Activated CD8-positive, alpha-beta T cell treated with anti-CD3 and anti-CD28 coated beads for 36 hours (primary cell): ENCODE results near the gene C2CD3. TPM values are rescaled to one million over a fixed set of nuclear protein-coding genes. Genes with fewer than 3 reads are reported as not detected.
A peak's percentile ranks its signal among the peaks of the same experiment; 100 is the strongest.

Experiments
- ATAC-seq: fragments of 200-7000 bp; cut with Tn5 transposase; one replicate; pipeline ENCODE4 v1.10.0; 2021; ENCODE audit warnings: mild to moderate bottlenecking, moderate library complexity
- CTCF ChIA-PET: fragments of 350-600 bp; sonication (Branson Sonifier 250); formaldehyde crosslinking; loops from one replicate; lab custom pipeline; 2021; ENCODE audit warnings: antibody characterized with exemption; lab: Charles Lee
- POLR2A ChIA-PET: fragments of 350-600 bp; sonication (Branson Sonifier 250); formaldehyde crosslinking; loops from one replicate; lab custom pipeline; 2021; ENCODE audit warnings: antibody characterized with exemption; lab: Charles Lee
- DNase-seq: peaks from one replicate; pipeline ENCODE4 v3.0.0-alpha.2; 2020
- H3K27ac Mint-ChIP-seq: one replicate; pipeline ENCODE4 v1.8.0; 2021; ENCODE audit warnings: mild to moderate bottlenecking, mixed read lengths
- H3K27me3 Mint-ChIP-seq: one replicate; pipeline ENCODE4 v1.8.0; 2021; ENCODE audit warnings: mixed read lengths
- H3K36me3 Mint-ChIP-seq: one replicate; pipeline ENCODE4 v1.8.0; 2021; ENCODE audit warnings: low read depth, mixed read lengths
- H3K4me1 Mint-ChIP-seq: one replicate; pipeline ENCODE4 v1.8.0; 2021; ENCODE audit warnings: low read depth, mixed read lengths
- H3K4me3 Mint-ChIP-seq: one replicate; pipeline ENCODE4 v1.8.0; 2021; ENCODE audit warnings: mild to moderate bottlenecking, moderate library complexity, mixed read lengths
- H3K9me3 Mint-ChIP-seq: one replicate; pipeline ENCODE4 v1.8.0; 2021; ENCODE audit warnings: mixed read lengths
- intact Hi-C: fragments of 100-400 bp; cut with micrococcal nuclease; formaldehyde crosslinking; loops from one replicate; pipeline ENCODE4 v1.10.0; 2022
- total RNA-seq, 2 experiments: library from RNA; stranded (reverse); gene quantifications; one replicate each; pipeline ENCODE4 v1.2.3, GENCODE V29; 2021
- TF ChIP-seq, protein P1 (sequence below): fragments of 200-600 bp; IDR thresholded peaks from one replicate; pipeline ENCODE4 v1.8.0; 2022; ENCODE audit warnings: antibody characterized with exemption, mild to moderate bottlenecking

C2CD3 gene
- total RNA-seq, 2 experiments from 2014 or later = 22.5 to 25.6 TPM

DNA sequence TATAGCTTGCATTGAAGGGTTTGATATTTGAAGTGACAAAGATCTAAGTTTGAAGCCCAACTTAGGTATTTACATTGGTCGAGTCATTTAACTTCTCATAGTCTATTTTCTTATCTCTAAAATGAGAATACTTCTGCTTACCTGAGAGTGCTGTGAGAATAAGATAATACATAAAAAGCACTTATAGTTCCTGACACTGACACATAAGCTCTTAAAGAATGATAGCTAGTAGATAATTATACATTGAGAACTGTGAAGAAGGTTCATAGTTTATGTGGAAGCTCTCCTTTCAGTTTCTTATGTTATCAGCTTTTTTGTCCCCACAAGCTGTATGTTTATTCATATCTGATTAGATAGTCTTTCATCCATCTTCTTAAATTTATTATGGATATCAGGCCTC lies 5.1 kb upstream of the C2CD3 start:
- DNase-seq (no peak), ATAC-seq (no peak)
- TF ChIP-seq, protein P1, sequence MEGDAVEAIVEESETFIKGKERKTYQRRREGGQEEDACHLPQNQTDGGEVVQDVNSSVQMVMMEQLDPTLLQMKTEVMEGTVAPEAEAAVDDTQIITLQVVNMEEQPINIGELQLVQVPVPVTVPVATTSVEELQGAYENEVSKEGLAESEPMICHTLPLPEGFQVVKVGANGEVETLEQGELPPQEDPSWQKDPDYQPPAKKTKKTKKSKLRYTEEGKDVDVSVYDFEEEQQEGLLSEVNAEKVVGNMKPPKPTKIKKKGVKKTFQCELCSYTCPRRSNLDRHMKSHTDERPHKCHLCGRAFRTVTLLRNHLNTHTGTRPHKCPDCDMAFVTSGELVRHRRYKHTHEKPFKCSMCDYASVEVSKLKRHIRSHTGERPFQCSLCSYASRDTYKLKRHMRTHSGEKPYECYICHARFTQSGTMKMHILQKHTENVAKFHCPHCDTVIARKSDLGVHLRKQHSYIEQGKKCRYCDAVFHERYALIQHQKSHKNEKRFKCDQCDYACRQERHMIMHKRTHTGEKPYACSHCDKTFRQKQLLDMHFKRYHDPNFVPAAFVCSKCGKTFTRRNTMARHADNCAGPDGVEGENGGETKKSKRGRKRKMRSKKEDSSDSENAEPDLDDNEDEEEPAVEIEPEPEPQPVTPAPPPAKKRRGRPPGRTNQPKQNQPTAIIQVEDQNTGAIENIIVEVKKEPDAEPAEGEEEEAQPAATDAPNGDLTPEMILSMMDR = no peak
- Mint-ChIP-seq H3K4me3 (no peak overlapping the region), H3K9me3 (no peaks in the 10 kb centered on the region), H3K36me3 (peaks cover 15% of the 10 kb centered on the region), H3K4me1 (peaks cover 27% of the 10 kb centered on the region), H3K27ac (no peak overlapping the region), H3K27me3 (no peaks in the 10 kb centered on the region)
- intact Hi-C loops = loop anchor here (10.0 kb wide), 1 partner anchor 191 kb away; the partner anchor contains the start of gene UCP2
- POLR2A ChIA-PET = interaction anchor here (0.6 kb wide), 1 partner anchor 470 kb away, joined by 3 read pairs; no protein-coding TSS in a partner anchor
- CTCF ChIA-PET = no interaction called here

DNA sequence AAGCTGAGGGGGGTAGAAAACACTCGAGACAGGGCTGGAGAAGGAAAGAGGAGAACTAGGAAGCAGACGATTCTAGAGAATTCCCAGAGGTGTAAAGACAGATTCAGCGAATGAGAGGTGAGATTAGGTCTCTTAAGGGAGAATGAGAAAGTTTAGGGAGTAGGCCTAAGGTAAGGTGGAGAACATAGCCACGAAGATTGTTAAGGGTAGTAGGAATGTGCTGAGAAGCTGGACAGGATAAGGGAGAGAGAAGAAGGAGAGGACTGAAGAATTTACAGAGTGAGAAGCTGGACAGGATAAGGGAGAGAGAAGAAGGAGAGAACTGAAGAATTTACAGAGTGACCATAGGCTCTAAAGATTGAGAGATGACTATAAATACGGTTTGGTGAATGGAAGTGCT lies 1.2 kb upstream of the C2CD3 start:
- no peak overlapping the region for H3K27ac Mint-ChIP-seq
- DNase-seq (no peak), ATAC-seq (no peak)
- ChIA-PET CTCF (no interaction called here), POLR2A (interaction anchor here (2.3 kb wide), 1 partner anchor 202 kb away, joined by 7 read pairs; no protein-coding TSS in a partner anchor)
- no peaks in the 10 kb centered on the region for H3K9me3 Mint-ChIP-seq
- peaks cover 18% of the 10 kb centered on the region for H3K36me3 Mint-ChIP-seq
- no peak overlapping the region for H3K4me3 Mint-ChIP-seq
- H3K27me3 Mint-ChIP-seq = no peaks in the 10 kb centered on the region
- TF ChIP-seq, protein P1 = no peak
- intact Hi-C loops = loop anchor here (10.0 kb wide), 1 partner anchor 187 kb away; the partner anchor contains the start of gene UCP2
- peaks cover 19% of the 10 kb centered on the region for H3K4me1 Mint-ChIP-seq

DNA sequence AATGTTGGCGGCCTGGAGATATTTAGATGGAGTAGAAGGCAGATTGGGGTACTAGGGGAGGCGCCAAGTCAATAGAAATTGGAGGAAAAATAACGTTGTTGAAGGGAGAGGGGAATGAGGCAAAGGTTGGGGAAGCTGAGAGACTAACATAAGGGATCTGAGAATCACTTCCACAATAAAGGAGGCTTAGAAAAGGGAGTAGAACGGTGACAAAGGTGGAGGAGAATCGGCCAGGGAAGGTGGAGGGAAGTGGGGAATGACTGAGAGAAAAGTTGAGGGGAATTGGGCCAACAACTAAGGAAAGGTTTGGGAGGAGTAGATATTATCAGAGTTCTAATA lies 797 bp upstream of the C2CD3 start:
- H3K9me3 Mint-ChIP-seq = no peaks in the 10 kb centered on the region
- TF ChIP-seq, protein P1 = no peak
- ChIA-PET POLR2A (interaction anchor here (0.7 to 2.3 kb wide), 3 partner anchors 20 to 205 kb away, joined by 3 to 7 read pairs (median 3); no protein-coding TSS in a partner anchor), CTCF (interaction anchor here (0.9 kb wide), 1 partner anchor 13 kb away, joined by 3 read pairs; no protein-coding TSS in a partner anchor)
- H3K4me1 Mint-ChIP-seq = peaks cover 22% of the 10 kb centered on the region
- no peak overlapping the region for H3K4me3 Mint-ChIP-seq
- intact Hi-C loops = loop anchor here (10.0 kb wide), 1 partner anchor 187 kb away; the partner anchor contains the start of gene UCP2
- ATAC-seq = no peak
- H3K27ac Mint-ChIP-seq = no peak overlapping the region
- no peak for DNase-seq
- H3K27me3 Mint-ChIP-seq = no peaks in the 10 kb centered on the region
- peaks cover 21% of the 10 kb centered on the region for H3K36me3 Mint-ChIP-seq

DNA sequence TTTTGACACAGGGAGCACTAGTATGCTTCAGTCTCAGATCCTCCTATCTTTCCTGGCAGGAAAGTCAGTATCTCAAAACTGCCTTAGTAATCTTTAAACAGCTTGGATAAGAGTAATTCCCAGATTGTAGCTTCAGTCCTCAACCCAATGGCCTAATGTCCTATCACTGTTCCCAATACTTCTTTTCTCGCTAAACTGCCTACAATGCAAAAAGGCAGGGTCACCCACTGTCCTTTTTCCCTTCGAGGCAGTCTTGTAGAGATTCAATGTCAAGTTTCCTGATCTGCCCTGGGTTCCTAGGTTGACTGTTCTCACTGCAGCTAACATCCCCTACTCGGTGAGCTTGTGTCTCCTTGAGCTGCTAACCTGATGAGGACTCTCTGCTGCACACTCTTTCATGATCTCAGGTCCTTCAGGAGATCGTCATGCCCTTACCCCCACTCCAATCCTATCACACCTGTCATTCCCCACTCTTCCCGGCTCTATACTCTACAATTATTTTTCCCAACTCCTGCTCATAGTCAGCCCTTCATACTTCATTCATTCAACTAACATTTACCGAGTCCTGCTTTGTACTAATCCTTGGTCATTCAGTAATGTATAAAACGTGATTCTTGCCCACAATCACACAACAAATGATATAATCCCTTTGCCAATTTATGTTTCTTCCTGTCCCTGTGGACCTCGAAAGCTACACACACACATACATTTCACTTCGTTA lies 904 bp downstream of the C2CD3 start:
- Mint-ChIP-seq H3K9me3 (no peaks in the 10 kb centered on the region), H3K36me3 (peaks cover 23% of the 10 kb centered on the region), H3K4me3 (no peak overlapping the region), H3K27me3 (no peaks in the 10 kb centered on the region), H3K4me1 (peaks cover 20% of the 10 kb centered on the region), H3K27ac (no peak overlapping the region)
- TF ChIP-seq, protein P1 = no peak
- ChIA-PET CTCF (interaction anchor here (1.8 kb wide), 1 partner anchor 152 kb away, joined by 4 read pairs; no protein-coding TSS in a partner anchor), POLR2A (interaction anchor here (0.8 to 1.2 kb wide), 3 partner anchors 323 to 382 kb away, joined by 3 to 4 read pairs (median 3); partner anchors contain the start of genes LIPT2 and MRPL48)
- intact Hi-C loops = loop anchor here (10.0 kb wide), 1 partner anchor 185 kb away; the partner anchor contains the start of gene UCP2
- no peak for DNase-seq
- ATAC-seq = no peak

DNA sequence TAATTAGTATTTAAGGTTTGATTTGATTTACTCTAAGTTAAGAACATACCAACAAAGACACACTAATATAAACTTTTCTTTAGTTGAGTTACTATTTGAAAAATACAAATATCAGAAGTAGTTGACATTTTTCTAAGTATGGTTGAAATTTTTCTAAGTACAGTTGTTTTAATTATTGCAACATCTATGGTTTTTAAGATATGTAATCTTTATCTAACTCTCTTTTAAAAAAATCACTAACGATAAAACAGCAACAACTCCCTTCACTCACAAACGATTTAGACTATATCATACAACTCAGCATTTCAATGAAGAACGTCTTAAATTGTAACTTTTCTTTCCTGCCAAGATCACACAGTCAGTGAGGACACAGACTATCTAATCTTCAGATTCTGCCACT lies 2.0 kb downstream of the C2CD3 start:
- peaks cover 19% of the 10 kb centered on the region for H3K36me3 Mint-ChIP-seq
- H3K4me1 Mint-ChIP-seq = peaks cover 13% of the 10 kb centered on the region
- TF ChIP-seq, protein P1 = no peak
- DNase-seq = no peak
- no peak for ATAC-seq
- no peaks in the 10 kb centered on the region for H3K9me3 Mint-ChIP-seq
- ChIA-PET CTCF (no interaction called here), POLR2A (no interaction called here)
- H3K27me3 Mint-ChIP-seq = no peaks in the 10 kb centered on the region
- intact Hi-C loops = no loop called here
- peak overlapping the region; percentile 26 for H3K4me3 Mint-ChIP-seq
- H3K27ac Mint-ChIP-seq = no peak overlapping the region
